ENCODE measurements around the gene DRGX.

GRCh38 chr10:49366460-49366859 lies 29.4 kb downstream of the DRGX start:
- TF ChIP-seq POLR2AphosphoS5 (IDR thresholded peaks at IDR 0.05; ENCODE audit: borderline replicate concordance, low read depth, low read length) (no peak), EZH2 (IDR thresholded peaks at IDR 0.05) (no peak)

Measured in SK-N-MC (cell line).